GM23338 (cell line): ENCODE data around the gene CCDC92B. TPM values are rescaled to one million over a fixed set of nuclear protein-coding genes. Genes with fewer than 3 reads are reported as not detected.
"Not testable (repeated sequence)": the region's sequence is repeated elsewhere in the genome, so short reads cannot be mapped to it uniquely, and the experiment has no call there.

Experiments
- ATAC-seq: fragments of 200-7000 bp; cut with Tn5 transposase; 3 replicates; pipeline ENCODE4 v1.9.1; 2020
- DNase-seq: peaks from one replicate; pipeline ENCODE4 v3.0.0-alpha.2; 2015; ENCODE audit warnings: low spot score
- H2AFZ ChIP-seq: fragments of 200-600 bp; sonication (generic); 2 replicates; pipeline ENCODE4 v1.8.0; 2016; ENCODE audit warnings: antibody characterized with exemption, mild to moderate bottlenecking, moderate library complexity
- H3F3A ChIP-seq: fragments of 200-600 bp; sonication (generic); replicated peaks from 2 replicates; pipeline ENCODE4 v1.8.0; 2017; ENCODE audit warnings: antibody characterized with exemption, mixed run types, low read depth
- H3K27ac ChIP-seq: fragments of 200-600 bp; sonication (generic); 2 replicates; pipeline ENCODE4 v1.6.1; 2016; ENCODE audit warnings: low read depth
- H3K27me3 ChIP-seq: fragments of 200-600 bp; sonication (generic); 2 replicates; pipeline ENCODE4 v1.8.0; 2016; ENCODE audit warnings: mild to moderate bottlenecking, mixed run types, moderate library complexity; ENCODE audit not compliant: insufficient read depth
- H3K36me3 ChIP-seq: fragments of 200-600 bp; sonication (generic); 2 replicates; pipeline ENCODE4 v1.8.0; 2016; ENCODE audit warnings: mild to moderate bottlenecking; ENCODE audit not compliant: insufficient read depth
- H3K4me1 ChIP-seq: fragments of 200-600 bp; sonication (generic); 2 replicates; pipeline ENCODE4 v1.8.0; 2016; ENCODE audit warnings: mild to moderate bottlenecking, moderate library complexity; ENCODE audit not compliant: insufficient read depth
- H3K4me2 ChIP-seq: fragments of 200-600 bp; sonication (generic); 2 replicates; pipeline ENCODE4 v1.7.1; 2017; ENCODE audit warnings: mixed run types
- H3K4me3 ChIP-seq: fragments of 200-600 bp; sonication (generic); 2 replicates; pipeline ENCODE4 v1.6.1; 2016; ENCODE audit warnings: mixed run types
- H3K79me2 ChIP-seq: fragments of 200-600 bp; sonication (generic); replicated peaks from 2 replicates; pipeline ENCODE4 v1.8.0; 2017; ENCODE audit warnings: mild to moderate bottlenecking; ENCODE audit not compliant: insufficient read depth
- H3K9me2 ChIP-seq: fragments of 200-600 bp; sonication (generic); 2 replicates; pipeline ENCODE4 v1.8.0; 2017; ENCODE audit not compliant: insufficient read depth
- H4K20me1 ChIP-seq: fragments of 200-600 bp; sonication (generic); replicated peaks from 2 replicates; pipeline ENCODE4 v1.8.0; 2017; ENCODE audit warnings: mild to moderate bottlenecking; ENCODE audit not compliant: insufficient read depth
- H3K27ac Mint-ChIP-seq: 2 replicates; pipeline ENCODE4 v1.8.0; 2020; ENCODE audit warnings: inconsistent platforms, mild to moderate bottlenecking, moderate library complexity, mixed read lengths
- H3K27me3 Mint-ChIP-seq: 3 replicates; pipeline ENCODE4 v1.8.0; 2022; ENCODE audit warnings: low read depth, mild to moderate bottlenecking, moderate library complexity, mixed read lengths, inconsistent platforms; ENCODE audit not compliant: insufficient read depth, poor library complexity
- H3K36me3 Mint-ChIP-seq: 3 replicates; pipeline ENCODE4 v1.8.0; 2021; ENCODE audit warnings: low read depth, mild to moderate bottlenecking, inconsistent platforms, moderate library complexity, mixed read lengths
- H3K4me1 Mint-ChIP-seq: 3 replicates; pipeline ENCODE4 v1.8.0; 2020; ENCODE audit warnings: mild to moderate bottlenecking, inconsistent platforms, mixed read lengths
- H3K4me3 Mint-ChIP-seq: 3 replicates; pipeline ENCODE4 v1.8.0; 2021; ENCODE audit warnings: moderate library complexity, mild to moderate bottlenecking, inconsistent platforms, mixed read lengths
- H3K9me3 Mint-ChIP-seq: 3 replicates; pipeline ENCODE4 v1.8.0; 2020; ENCODE audit warnings: moderate library complexity, mild to moderate bottlenecking, inconsistent platforms, mixed read lengths
- CTCF ChIP-seq, 2 experiments: fragments of 200-600 bp in 1 of 2; sonication (generic) in 1 of 2; conservative IDR thresholded peaks; 2 replicates each; pipeline versions ENCODE4 v1.5.1 to v1.6.1; 2016 to 2017; ENCODE audit warnings: antibody characterized with exemption in 2 of 2, low read depth in 2 of 2, mild to moderate bottlenecking in 2 of 2, moderate library complexity in 1 of 2
- ETS1 ChIP-seq: IDR thresholded peaks from 2 replicates; pipeline ENCODE4 v1.6.1; 2016; ENCODE audit warnings: antibody characterized with exemption
- EZH2 ChIP-seq: fragments of 200-600 bp; sonication (generic); IDR thresholded peaks from one replicate; pipeline ENCODE4 v1.8.0; 2017; ENCODE audit warnings: antibody characterized with exemption, mild to moderate bottlenecking, low read depth; ENCODE audit not compliant: unreplicated experiment
- EZH2phosphoT487 ChIP-seq: fragments of 200-600 bp; sonication (generic); IDR thresholded peaks from one replicate; pipeline ENCODE4 v1.8.1; 2018; ENCODE audit warnings: antibody characterized with exemption; ENCODE audit not compliant: unreplicated experiment
- NANOG ChIP-seq: IDR thresholded peaks from 2 replicates; pipeline ENCODE4 v1.6.1; 2016; ENCODE audit warnings: antibody characterized with exemption, borderline replicate concordance
- POLR2AphosphoS5 ChIP-seq: IDR thresholded peaks from 2 replicates; pipeline ENCODE4 v1.6.1; 2016; ENCODE audit warnings: antibody characterized with exemption, low read depth
- STAT1 ChIP-seq: IDR thresholded peaks from one replicate; pipeline ENCODE4 v1.6.1; 2016; ENCODE audit warnings: antibody characterized with exemption; ENCODE audit not compliant: unreplicated experiment
- ZNF114 ChIP-seq: fragments of 250-450 bp; sonication (Bioruptor Pico); IDR thresholded peaks from 2 replicates; pipeline ENCODE4 v1.5.0; 2020; ENCODE audit warnings: mild to moderate bottlenecking, moderate library complexity
- ZNF331 ChIP-seq: fragments of 250-450 bp; sonication (Bioruptor Pico); IDR thresholded peaks from 2 replicates; pipeline ENCODE4 v1.5.0; 2020; ENCODE audit warnings: low read depth, mild to moderate bottlenecking, moderate library complexity
- polyA plus RNA-seq: library from polyadenylated mRNA; unstranded; fragments of >200 nt; fragmentation: Nextera tagmentation; extraction: Ambion mirVana; gene quantifications from 2 replicates; pipeline ENCODE4 v1.2.1, GENCODE V29; 2016
- total RNA-seq: library from RNA; depleted of rRNA; stranded (reverse); fragments of >200 nt; shearing (Covaris generic); gene quantifications from 2 replicates; pipeline ENCODE4 v1.2.3, GENCODE V29; 2014
- TF ChIP-seq, protein P1 (sequence below): fragments of 250-450 bp; sonication (Bioruptor Pico); IDR thresholded peaks from 2 replicates; pipeline ENCODE4 v1.5.0; 2020; ENCODE audit warnings: mild to moderate bottlenecking, moderate library complexity

The CCDC92B gene
- total and polyA plus RNA-seq, 2 experiments from 2014 or later, result 5.7 to 9.1 TPM

DNA sequence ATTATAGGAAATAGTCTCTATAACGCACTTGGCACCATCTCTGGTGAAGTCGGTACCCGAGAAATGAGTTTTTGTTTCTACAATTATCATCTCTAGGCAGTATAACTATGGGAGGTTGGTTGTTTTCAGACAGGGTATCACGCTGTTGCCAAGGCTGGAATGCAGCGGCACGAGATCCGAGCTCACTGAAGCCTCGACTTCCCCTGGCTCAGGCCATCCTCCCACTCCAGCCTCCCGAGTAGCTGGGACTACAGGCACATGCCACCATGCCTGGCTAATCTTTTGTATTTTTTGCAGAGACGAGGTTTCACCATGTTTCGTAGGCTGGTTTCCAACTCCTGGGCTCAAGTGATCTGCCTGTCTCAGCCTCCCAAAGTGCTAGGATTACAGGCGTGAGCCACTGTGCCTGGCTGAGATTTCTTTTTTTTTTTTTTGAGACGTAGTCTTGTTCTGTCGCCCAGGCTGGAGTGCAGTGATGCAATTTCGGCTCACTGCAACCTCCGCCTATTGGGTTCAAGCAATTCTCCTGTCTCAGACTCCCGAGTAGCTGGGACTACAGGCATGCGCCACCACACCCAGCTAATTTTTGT lies 50.1 kb downstream of the CCDC92B start:
- not testable (repeated sequence) for H3K27me3 ChIP-seq, H3K4me3 ChIP-seq, H3K36me3 ChIP-seq, H3K4me2 ChIP-seq, H3F3A ChIP-seq, H3K79me2 ChIP-seq, H3K4me3 Mint-ChIP-seq, ATAC-seq, H3K27me3 Mint-ChIP-seq, H2AFZ ChIP-seq, H3K27ac ChIP-seq, DNase-seq, H3K4me1 Mint-ChIP-seq, H3K4me1 ChIP-seq, H4K20me1 ChIP-seq, H3K27ac Mint-ChIP-seq, H3K9me2 ChIP-seq, H3K9me3 Mint-ChIP-seq
- peaks cover 48% of the 10 kb centered on the region; the same call in 2 of the 3 replicates for H3K36me3 Mint-ChIP-seq

GRCh38 chr17:2697611-2698162 lies 51.8 kb downstream of the CCDC92B start:
- H3K79me2 ChIP-seq, result no peaks in the 10 kb centered on the region
- H3K9me3 Mint-ChIP-seq, result no peaks in the 10 kb centered on the region
- DNase-seq, result no peak
- H3K4me3 ChIP-seq, result no peak overlapping the region
- no peaks in the 10 kb centered on the region for H3K9me2 ChIP-seq
- H3K4me1 ChIP-seq, result no peaks in the 10 kb centered on the region
- peaks cover 45% of the 10 kb centered on the region for H3K36me3 Mint-ChIP-seq
- H4K20me1 ChIP-seq, result peaks cover 4% of the 10 kb centered on the region
- no peaks in the 10 kb centered on the region for H3F3A ChIP-seq
- no peak overlapping the region for H3K27ac ChIP-seq
- no peak; the same call in 2 of the 3 replicates for ATAC-seq
- H3K27ac Mint-ChIP-seq, result no peak overlapping the region
- H3K36me3 ChIP-seq, result no peaks in the 10 kb centered on the region
- peaks cover 4% of the 10 kb centered on the region for H3K27me3 Mint-ChIP-seq
- no peak overlapping the region for H2AFZ ChIP-seq
- H3K27me3 ChIP-seq, result no peaks in the 10 kb centered on the region
- no peak overlapping the region for H3K4me2 ChIP-seq
- H3K4me1 Mint-ChIP-seq, result no peaks in the 10 kb centered on the region
- no peak overlapping the region for H3K4me3 Mint-ChIP-seq
- TF ChIP-seq, protein P1, sequence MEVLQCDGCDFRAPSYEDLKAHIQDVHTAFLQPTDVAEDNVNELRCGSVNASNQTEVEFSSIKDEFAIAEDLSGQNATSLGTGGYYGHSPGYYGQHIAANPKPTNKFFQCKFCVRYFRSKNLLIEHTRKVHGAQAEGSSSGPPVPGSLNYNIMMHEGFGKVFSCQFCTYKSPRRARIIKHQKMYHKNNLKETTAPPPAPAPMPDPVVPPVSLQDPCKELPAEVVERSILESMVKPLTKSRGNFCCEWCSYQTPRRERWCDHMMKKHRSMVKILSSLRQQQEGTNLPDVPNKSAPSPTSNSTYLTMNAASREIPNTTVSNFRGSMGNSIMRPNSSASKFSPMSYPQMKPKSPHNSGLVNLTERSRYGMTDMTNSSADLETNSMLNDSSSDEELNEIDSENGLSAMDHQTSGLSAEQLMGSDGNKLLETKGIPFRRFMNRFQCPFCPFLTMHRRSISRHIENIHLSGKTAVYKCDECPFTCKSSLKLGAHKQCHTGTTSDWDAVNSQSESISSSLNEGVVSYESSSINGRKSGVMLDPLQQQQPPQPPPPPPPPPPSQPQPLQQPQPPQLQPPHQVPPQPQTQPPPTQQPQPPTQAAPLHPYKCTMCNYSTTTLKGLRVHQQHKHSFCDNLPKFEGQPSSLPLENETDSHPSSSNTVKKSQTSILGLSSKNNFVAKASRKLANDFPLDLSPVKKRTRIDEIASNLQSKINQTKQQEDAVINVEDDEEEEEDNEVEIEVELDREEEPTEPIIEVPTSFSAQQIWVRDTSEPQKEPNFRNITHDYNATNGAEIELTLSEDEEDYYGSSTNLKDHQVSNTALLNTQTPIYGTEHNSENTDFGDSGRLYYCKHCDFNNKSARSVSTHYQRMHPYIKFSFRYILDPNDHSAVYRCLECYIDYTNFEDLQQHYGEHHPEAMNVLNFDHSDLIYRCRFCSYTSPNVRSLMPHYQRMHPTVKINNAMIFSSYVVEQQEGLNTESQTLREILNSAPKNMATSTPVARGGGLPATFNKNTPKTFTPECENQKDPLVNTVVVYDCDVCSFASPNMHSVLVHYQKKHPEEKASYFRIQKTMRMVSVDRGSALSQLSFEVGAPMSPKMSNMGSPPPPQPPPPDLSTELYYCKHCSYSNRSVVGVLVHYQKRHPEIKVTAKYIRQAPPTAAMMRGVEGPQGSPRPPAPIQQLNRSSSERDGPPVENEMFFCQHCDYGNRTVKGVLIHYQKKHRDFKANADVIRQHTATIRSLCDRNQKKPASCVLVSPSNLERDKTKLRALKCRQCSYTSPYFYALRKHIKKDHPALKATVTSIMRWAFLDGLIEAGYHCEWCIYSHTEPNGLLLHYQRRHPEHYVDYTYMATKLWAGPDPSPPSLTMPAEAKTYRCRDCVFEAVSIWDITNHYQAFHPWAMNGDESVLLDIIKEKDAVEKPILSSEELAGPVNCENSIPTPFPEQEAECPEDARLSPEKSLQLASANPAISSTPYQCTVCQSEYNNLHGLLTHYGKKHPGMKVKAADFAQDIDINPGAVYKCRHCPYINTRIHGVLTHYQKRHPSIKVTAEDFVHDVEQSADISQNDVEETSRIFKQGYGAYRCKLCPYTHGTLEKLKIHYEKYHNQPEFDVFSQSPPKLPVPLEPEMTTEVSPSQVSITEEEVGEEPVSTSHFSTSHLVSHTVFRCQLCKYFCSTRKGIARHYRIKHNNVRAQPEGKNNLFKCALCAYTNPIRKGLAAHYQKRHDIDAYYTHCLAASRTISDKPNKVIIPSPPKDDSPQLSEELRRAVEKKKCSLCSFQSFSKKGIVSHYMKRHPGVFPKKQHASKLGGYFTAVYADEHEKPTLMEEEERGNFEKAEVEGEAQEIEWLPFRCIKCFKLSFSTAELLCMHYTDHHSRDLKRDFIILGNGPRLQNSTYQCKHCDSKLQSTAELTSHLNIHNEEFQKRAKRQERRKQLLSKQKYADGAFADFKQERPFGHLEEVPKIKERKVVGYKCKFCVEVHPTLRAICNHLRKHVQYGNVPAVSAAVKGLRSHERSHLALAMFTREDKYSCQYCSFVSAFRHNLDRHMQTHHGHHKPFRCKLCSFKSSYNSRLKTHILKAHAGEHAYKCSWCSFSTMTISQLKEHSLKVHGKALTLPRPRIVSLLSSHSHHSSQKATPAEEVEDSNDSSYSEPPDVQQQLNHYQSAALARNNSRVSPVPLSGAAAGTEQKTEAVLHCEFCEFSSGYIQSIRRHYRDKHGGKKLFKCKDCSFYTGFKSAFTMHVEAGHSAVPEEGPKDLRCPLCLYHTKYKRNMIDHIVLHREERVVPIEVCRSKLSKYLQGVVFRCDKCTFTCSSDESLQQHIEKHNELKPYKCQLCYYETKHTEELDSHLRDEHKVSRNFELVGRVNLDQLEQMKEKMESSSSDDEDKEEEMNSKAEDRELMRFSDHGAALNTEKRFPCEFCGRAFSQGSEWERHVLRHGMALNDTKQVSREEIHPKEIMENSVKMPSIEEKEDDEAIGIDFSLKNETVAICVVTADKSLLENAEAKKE (CRISPR knock-in tag), result no peak
- TF ChIP-seq ETS1 (no peak), EZH2 (no peak), ZNF331 (CRISPR knock-in tag) (no peak), ZNF114 (CRISPR knock-in tag) (no peak), POLR2AphosphoS5 (no peak), STAT1 (no peak), EZH2phosphoT487 (no peak), CTCF (conservative IDR thresholded peaks at IDR 0.05; ENCODE audit: low read depth in 2 of 2) (no peak), NANOG (no peak)
